Measurements from ENCODE around the gene OTP. TPM values are rescaled to one million over a fixed set of nuclear protein-coding genes. Genes with fewer than 3 reads are reported as not detected.

OTP gene
- polyA plus RNA-seq, 1 of the 3 experiments (the other 2 are of a cell fraction) = not detected

DNA sequence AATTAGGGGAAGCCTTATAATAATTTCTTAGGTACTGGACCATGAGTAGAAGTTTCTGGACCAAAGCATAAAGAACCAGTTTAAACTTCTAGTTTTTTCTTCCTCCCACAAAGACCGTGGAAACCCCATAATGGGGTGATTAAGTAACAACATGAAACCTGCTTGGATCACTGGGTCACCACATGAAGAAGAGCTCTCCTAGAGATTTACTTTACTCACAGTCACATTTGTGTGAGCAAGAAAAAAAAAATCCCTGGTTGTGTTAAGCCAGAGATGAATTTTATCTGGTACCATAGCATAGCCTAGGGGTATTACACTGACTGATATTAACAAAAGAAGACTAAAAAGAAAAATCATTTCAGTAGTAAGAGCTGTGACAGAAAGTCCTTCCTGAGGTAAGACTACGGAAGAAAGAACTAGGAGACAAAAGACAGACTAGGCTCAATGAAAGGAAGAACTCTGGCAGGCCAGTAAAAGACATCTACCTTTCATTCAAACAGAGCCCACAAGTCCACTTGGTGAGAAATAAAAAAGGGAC lies 15.2 kb downstream of the OTP start:
- WGBS (ENCODE audit: low lambda C conversion rate) = 22% methylated on average over 2 of the region's 2 CpGs

DNA sequence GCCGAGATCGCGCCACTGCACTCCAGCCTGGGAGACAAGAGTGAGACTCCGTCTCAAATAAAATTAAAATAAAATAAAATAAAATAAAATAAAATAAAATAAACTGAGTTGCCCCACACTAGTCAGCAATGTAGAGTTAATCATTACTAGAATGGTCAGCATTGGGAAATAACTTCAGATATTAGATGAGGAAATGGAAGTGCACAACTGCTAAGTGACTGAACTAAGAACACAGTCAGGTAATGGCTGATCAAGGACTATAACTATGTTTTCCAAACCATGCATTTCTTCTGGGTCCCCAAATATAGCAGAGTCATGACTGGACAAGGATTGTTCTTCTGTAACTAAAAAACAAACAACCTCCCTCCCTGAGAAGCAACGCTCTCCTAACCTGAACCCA lies 17.1 kb downstream of the OTP start:
- CTCF ChIA-PET = interaction anchor here (1.0 kb wide), 1 partner anchor 10 kb away, joined by 3 read pairs; no protein-coding TSS in a partner anchor
- H3K9ac ChIP-seq = no peak overlapping the region
- no peaks in the 10 kb centered on the region for H3K79me2 ChIP-seq (ENCODE audit: insufficient read depth)
- no peak overlapping the region for H2AFZ ChIP-seq (ENCODE audit: low read depth)
- peaks cover 22% of the 10 kb centered on the region; the same call in 1 of the 2 replicates for H3K27me3 ChIP-seq (ENCODE audit: insufficient read depth)
- no peaks in the 10 kb centered on the region for H3K4me1 ChIP-seq (ENCODE audit: control insufficient read depth in 1 of 2, insufficient read depth in 2 of 2, low read depth in 1 of 2, low read length in 1 of 2)
- TF ChIP-seq GATA2 (CRISPR knock-in tag; IDR thresholded peaks at IDR 0.05) (no peak), NRF1 (IDR thresholded peaks at IDR 0.05; ENCODE audit: low read depth, low read length) (no peak), NFIC (IDR thresholded peaks at IDR 0.05; ENCODE audit: borderline replicate concordance) (no peak), POLR2AphosphoS5 (IDR thresholded peaks at IDR 0.05; ENCODE audit: low read depth, low read length) (no peak), YY1 (IDR thresholded peaks at IDR 0.05; ENCODE audit: low read depth) (no peak), CHD2 (IDR thresholded peaks at IDR 0.05; ENCODE audit: low read length, partially characterized antibody) (no peak), RAD21 (IDR thresholded peaks at IDR 0.05; ENCODE audit: low read length) (no peak), MXI1 (IDR thresholded peaks at IDR 0.05; ENCODE audit: low read depth, low read length) (no peak)
- TF ChIP-seq, protein P1, sequence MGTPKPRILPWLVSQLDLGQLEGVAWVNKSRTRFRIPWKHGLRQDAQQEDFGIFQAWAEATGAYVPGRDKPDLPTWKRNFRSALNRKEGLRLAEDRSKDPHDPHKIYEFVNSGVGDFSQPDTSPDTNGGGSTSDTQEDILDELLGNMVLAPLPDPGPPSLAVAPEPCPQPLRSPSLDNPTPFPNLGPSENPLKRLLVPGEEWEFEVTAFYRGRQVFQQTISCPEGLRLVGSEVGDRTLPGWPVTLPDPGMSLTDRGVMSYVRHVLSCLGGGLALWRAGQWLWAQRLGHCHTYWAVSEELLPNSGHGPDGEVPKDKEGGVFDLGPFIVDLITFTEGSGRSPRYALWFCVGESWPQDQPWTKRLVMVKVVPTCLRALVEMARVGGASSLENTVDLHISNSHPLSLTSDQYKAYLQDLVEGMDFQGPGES (IDR thresholded peaks at IDR 0.05; ENCODE audit: low read depth, low read length) = no peak
- TF ChIP-seq, protein P2, sequence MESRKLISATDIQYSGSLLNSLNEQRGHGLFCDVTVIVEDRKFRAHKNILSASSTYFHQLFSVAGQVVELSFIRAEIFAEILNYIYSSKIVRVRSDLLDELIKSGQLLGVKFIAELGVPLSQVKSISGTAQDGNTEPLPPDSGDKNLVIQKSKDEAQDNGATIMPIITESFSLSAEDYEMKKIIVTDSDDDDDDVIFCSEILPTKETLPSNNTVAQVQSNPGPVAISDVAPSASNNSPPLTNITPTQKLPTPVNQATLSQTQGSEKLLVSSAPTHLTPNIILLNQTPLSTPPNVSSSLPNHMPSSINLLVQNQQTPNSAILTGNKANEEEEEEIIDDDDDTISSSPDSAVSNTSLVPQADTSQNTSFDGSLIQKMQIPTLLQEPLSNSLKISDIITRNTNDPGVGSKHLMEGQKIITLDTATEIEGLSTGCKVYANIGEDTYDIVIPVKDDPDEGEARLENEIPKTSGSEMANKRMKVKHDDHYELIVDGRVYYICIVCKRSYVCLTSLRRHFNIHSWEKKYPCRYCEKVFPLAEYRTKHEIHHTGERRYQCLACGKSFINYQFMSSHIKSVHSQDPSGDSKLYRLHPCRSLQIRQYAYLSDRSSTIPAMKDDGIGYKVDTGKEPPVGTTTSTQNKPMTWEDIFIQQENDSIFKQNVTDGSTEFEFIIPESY (IDR thresholded peaks at IDR 0.05; ENCODE audit: borderline replicate concordance, low read depth) = no peak
- TF ChIP-seq, protein P3, sequence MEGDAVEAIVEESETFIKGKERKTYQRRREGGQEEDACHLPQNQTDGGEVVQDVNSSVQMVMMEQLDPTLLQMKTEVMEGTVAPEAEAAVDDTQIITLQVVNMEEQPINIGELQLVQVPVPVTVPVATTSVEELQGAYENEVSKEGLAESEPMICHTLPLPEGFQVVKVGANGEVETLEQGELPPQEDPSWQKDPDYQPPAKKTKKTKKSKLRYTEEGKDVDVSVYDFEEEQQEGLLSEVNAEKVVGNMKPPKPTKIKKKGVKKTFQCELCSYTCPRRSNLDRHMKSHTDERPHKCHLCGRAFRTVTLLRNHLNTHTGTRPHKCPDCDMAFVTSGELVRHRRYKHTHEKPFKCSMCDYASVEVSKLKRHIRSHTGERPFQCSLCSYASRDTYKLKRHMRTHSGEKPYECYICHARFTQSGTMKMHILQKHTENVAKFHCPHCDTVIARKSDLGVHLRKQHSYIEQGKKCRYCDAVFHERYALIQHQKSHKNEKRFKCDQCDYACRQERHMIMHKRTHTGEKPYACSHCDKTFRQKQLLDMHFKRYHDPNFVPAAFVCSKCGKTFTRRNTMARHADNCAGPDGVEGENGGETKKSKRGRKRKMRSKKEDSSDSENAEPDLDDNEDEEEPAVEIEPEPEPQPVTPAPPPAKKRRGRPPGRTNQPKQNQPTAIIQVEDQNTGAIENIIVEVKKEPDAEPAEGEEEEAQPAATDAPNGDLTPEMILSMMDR (IDR thresholded peaks at IDR 0.05) = no peak
- H3K36me3 ChIP-seq (replicated peaks in 1 of 2; ENCODE audit: control insufficient read depth in 1 of 2, insufficient read depth in 2 of 2, low read length in 1 of 2) = no peaks in the 10 kb centered on the region
- H3K9me2 ChIP-seq = no peaks in the 10 kb centered on the region
- H3K9me3 ChIP-seq = no peaks in the 10 kb centered on the region
- DNase-seq = no peak
- H4K20me1 ChIP-seq (ENCODE audit: insufficient read depth) = no peaks in the 10 kb centered on the region
- POLR2A ChIA-PET = no interaction called here
- H3K4me3 ChIP-seq (ENCODE audit: low read depth in 2 of 2, low read length in 1 of 2) = no peak overlapping the region
- no peak overlapping the region for H3K4me2 ChIP-seq
- no peak overlapping the region for H3K27ac ChIP-seq (ENCODE audit: low read depth in 2 of 2, low read length in 1 of 2)
- no peaks in the 10 kb centered on the region for H3F3A ChIP-seq (replicated peaks; ENCODE audit: insufficient read depth)
- 58% methylated on average over 5 of the region's 5 CpGs for WGBS (ENCODE audit: low lambda C conversion rate)

More for the DNA sequence above, 15.2 kb downstream of the OTP start:
- Histone ChIP-seq H3K9ac (no peak overlapping the region), H2AFZ (ENCODE audit: low read depth) (no peak overlapping the region), H3F3A (replicated peaks; ENCODE audit: insufficient read depth) (no peaks in the 10 kb centered on the region), H3K27me3 (ENCODE audit: insufficient read depth) (peaks cover 31% of the 10 kb centered on the region; the same call in 1 of the 2 replicates), H3K79me2 (ENCODE audit: insufficient read depth) (no peaks in the 10 kb centered on the region), H3K27ac (ENCODE audit: low read depth in 2 of 2, low read length in 1 of 2) (no peak overlapping the region), H3K4me1 (ENCODE audit: control insufficient read depth in 1 of 2, insufficient read depth in 2 of 2, low read depth in 1 of 2, low read length in 1 of 2) (no peaks in the 10 kb centered on the region), H4K20me1 (ENCODE audit: insufficient read depth) (no peaks in the 10 kb centered on the region), H3K9me3 (no peaks in the 10 kb centered on the region), H3K36me3 (replicated peaks in 1 of 2; ENCODE audit: control insufficient read depth in 1 of 2, insufficient read depth in 2 of 2, low read length in 1 of 2) (no peaks in the 10 kb centered on the region), H3K4me3 (ENCODE audit: low read depth in 2 of 2, low read length in 1 of 2) (no peak overlapping the region), H3K9me2 (no peaks in the 10 kb centered on the region), H3K4me2 (no peak overlapping the region)
- ChIA-PET CTCF (interaction anchor here (1.3 kb wide), 1 partner anchor 63 kb away, joined by 4 read pairs; no protein-coding TSS in a partner anchor), POLR2A (no interaction called here)
- TF ChIP-seq, protein P4, sequence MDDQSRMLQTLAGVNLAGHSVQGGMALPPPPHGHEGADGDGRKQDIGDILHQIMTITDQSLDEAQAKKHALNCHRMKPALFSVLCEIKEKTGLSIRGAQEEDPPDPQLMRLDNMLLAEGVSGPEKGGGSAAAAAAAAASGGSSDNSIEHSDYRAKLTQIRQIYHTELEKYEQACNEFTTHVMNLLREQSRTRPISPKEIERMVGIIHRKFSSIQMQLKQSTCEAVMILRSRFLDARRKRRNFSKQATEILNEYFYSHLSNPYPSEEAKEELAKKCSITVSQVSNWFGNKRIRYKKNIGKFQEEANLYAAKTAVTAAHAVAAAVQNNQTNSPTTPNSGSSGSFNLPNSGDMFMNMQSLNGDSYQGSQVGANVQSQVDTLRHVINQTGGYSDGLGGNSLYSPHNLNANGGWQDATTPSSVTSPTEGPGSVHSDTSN (IDR thresholded peaks at IDR 0.05) = no peak
- no peak for TF ChIP-seq SIN3A (IDR thresholded peaks at IDR 0.05; ENCODE audit: borderline replicate concordance, low read depth, low read length)
- TF ChIP-seq, protein P2 (IDR thresholded peaks at IDR 0.05; ENCODE audit: borderline replicate concordance, low read depth) = no peak
- no peak for TF ChIP-seq TAF1 (IDR thresholded peaks at IDR 0.05; ENCODE audit: borderline replicate concordance, low read depth, low read length)
- TF ChIP-seq FOSL2 (IDR thresholded peaks at IDR 0.05; ENCODE audit: borderline replicate concordance, low read depth) = no peak
- TF ChIP-seq RXRA (IDR thresholded peaks at IDR 0.05; ENCODE audit: borderline replicate concordance, low read depth) = no peak
- no peak for DNase-seq

All from SK-N-SH (cell line).